ENCODE measurements around the gene PCED1B. TPM values are rescaled to one million over a fixed set of nuclear protein-coding genes. Genes with fewer than 3 reads are reported as not detected.

PCED1B gene
- total and polyA plus RNA-seq, 2 experiments from 2014 or later: 5.1 to 6.6 TPM

DNA sequence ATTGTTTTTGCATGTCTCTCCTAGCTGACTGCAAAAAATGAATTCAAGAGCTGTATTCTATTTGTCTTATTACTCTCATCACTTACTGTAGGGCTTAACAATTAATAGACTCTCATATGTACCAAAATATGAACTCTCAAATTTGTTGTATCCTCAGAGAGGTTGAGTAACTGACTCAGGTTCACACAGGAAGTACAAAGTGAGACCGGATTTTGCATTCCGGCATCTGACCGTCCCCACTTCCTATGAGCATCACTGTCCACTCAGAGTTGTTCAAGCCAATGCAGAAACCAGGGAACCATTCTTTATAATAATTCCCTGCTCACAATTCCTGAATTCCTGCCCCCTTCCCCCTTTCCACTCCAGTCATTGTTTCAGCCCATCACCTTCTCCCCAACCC lies 113.6 kb downstream of the PCED1B start:
- Histone ChIP-seq H2AFZ (no peak overlapping the region), H3K4me3 (no peak overlapping the region), H3K36me3 (ENCODE audit: insufficient read depth) (no peaks in the 10 kb centered on the region), H3F3A (replicated peaks; ENCODE audit: low read depth) (no peaks in the 10 kb centered on the region), H3K27me3 (ENCODE audit: insufficient read depth) (no peaks in the 10 kb centered on the region), H3K4me2 (no peak overlapping the region), H3K4me1 (ENCODE audit: insufficient read depth) (peaks cover 5% of the 10 kb centered on the region), H3K9me2 (ENCODE audit: insufficient read depth) (peaks cover 4% of the 10 kb centered on the region; the same call in 1 of the 2 replicates), H4K20me1 (replicated peaks; ENCODE audit: insufficient read depth) (no peaks in the 10 kb centered on the region), H3K27ac (ENCODE audit: low read depth) (no peak overlapping the region), H3K79me2 (replicated peaks; ENCODE audit: insufficient read depth) (no peaks in the 10 kb centered on the region)
- TF ChIP-seq POLR2AphosphoS5 (IDR thresholded peaks at IDR 0.05; ENCODE audit: low read depth): no peak
- TF ChIP-seq, protein P1, sequence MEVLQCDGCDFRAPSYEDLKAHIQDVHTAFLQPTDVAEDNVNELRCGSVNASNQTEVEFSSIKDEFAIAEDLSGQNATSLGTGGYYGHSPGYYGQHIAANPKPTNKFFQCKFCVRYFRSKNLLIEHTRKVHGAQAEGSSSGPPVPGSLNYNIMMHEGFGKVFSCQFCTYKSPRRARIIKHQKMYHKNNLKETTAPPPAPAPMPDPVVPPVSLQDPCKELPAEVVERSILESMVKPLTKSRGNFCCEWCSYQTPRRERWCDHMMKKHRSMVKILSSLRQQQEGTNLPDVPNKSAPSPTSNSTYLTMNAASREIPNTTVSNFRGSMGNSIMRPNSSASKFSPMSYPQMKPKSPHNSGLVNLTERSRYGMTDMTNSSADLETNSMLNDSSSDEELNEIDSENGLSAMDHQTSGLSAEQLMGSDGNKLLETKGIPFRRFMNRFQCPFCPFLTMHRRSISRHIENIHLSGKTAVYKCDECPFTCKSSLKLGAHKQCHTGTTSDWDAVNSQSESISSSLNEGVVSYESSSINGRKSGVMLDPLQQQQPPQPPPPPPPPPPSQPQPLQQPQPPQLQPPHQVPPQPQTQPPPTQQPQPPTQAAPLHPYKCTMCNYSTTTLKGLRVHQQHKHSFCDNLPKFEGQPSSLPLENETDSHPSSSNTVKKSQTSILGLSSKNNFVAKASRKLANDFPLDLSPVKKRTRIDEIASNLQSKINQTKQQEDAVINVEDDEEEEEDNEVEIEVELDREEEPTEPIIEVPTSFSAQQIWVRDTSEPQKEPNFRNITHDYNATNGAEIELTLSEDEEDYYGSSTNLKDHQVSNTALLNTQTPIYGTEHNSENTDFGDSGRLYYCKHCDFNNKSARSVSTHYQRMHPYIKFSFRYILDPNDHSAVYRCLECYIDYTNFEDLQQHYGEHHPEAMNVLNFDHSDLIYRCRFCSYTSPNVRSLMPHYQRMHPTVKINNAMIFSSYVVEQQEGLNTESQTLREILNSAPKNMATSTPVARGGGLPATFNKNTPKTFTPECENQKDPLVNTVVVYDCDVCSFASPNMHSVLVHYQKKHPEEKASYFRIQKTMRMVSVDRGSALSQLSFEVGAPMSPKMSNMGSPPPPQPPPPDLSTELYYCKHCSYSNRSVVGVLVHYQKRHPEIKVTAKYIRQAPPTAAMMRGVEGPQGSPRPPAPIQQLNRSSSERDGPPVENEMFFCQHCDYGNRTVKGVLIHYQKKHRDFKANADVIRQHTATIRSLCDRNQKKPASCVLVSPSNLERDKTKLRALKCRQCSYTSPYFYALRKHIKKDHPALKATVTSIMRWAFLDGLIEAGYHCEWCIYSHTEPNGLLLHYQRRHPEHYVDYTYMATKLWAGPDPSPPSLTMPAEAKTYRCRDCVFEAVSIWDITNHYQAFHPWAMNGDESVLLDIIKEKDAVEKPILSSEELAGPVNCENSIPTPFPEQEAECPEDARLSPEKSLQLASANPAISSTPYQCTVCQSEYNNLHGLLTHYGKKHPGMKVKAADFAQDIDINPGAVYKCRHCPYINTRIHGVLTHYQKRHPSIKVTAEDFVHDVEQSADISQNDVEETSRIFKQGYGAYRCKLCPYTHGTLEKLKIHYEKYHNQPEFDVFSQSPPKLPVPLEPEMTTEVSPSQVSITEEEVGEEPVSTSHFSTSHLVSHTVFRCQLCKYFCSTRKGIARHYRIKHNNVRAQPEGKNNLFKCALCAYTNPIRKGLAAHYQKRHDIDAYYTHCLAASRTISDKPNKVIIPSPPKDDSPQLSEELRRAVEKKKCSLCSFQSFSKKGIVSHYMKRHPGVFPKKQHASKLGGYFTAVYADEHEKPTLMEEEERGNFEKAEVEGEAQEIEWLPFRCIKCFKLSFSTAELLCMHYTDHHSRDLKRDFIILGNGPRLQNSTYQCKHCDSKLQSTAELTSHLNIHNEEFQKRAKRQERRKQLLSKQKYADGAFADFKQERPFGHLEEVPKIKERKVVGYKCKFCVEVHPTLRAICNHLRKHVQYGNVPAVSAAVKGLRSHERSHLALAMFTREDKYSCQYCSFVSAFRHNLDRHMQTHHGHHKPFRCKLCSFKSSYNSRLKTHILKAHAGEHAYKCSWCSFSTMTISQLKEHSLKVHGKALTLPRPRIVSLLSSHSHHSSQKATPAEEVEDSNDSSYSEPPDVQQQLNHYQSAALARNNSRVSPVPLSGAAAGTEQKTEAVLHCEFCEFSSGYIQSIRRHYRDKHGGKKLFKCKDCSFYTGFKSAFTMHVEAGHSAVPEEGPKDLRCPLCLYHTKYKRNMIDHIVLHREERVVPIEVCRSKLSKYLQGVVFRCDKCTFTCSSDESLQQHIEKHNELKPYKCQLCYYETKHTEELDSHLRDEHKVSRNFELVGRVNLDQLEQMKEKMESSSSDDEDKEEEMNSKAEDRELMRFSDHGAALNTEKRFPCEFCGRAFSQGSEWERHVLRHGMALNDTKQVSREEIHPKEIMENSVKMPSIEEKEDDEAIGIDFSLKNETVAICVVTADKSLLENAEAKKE (CRISPR knock-in tag; IDR thresholded peaks at IDR 0.05): no peak
- TF ChIP-seq, protein P2, sequence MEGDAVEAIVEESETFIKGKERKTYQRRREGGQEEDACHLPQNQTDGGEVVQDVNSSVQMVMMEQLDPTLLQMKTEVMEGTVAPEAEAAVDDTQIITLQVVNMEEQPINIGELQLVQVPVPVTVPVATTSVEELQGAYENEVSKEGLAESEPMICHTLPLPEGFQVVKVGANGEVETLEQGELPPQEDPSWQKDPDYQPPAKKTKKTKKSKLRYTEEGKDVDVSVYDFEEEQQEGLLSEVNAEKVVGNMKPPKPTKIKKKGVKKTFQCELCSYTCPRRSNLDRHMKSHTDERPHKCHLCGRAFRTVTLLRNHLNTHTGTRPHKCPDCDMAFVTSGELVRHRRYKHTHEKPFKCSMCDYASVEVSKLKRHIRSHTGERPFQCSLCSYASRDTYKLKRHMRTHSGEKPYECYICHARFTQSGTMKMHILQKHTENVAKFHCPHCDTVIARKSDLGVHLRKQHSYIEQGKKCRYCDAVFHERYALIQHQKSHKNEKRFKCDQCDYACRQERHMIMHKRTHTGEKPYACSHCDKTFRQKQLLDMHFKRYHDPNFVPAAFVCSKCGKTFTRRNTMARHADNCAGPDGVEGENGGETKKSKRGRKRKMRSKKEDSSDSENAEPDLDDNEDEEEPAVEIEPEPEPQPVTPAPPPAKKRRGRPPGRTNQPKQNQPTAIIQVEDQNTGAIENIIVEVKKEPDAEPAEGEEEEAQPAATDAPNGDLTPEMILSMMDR (conservative IDR thresholded peaks at IDR 0.05; ENCODE audit: low read depth in 2 of 2): no peak
- Mint-ChIP-seq H3K4me3 (no peak overlapping the region), H3K9me3 (no peaks in the 10 kb centered on the region), H3K36me3 (ENCODE audit: low read depth) (no peaks in the 10 kb centered on the region), H3K27me3 (ENCODE audit: insufficient read depth, low read depth, poor library complexity) (peaks cover 11% of the 10 kb centered on the region), H3K4me1 (peaks cover 46% of the 10 kb centered on the region), H3K27ac (peak overlapping the region; percentile 61)
- ATAC-seq: no peak
- no peak for DNase-seq (ENCODE audit: low spot score)

DNA sequence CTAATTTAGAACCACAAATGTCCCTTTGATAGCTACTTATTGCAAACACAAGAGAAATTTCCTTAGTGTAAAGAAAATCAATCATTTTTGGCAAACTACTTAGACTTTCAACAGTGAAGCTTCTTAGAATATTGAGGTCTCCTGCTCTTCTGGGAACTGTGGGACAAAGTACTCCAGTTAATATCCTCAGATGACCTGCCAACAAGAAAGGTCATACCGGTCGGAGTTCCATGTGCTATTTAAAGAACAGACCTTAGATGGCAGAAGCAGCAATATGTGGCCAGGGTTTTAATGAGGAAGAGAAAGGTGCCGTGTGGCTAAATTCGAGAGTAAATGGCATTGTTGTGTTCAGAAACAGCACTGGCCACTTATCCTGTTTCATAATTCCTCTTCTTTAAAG lies 115.1 kb downstream of the PCED1B start:
- DNase-seq (ENCODE audit: low spot score): no peak
- Histone ChIP-seq H3K36me3 (ENCODE audit: insufficient read depth) (no peaks in the 10 kb centered on the region), H3K27ac (ENCODE audit: low read depth) (no peak overlapping the region), H3K9me2 (ENCODE audit: insufficient read depth) (no peaks in the 10 kb centered on the region), H3K4me2 (no peak overlapping the region), H2AFZ (no peak overlapping the region), H3F3A (replicated peaks; ENCODE audit: low read depth) (no peaks in the 10 kb centered on the region), H3K4me3 (no peak overlapping the region), H4K20me1 (replicated peaks; ENCODE audit: insufficient read depth) (no peaks in the 10 kb centered on the region), H3K79me2 (replicated peaks; ENCODE audit: insufficient read depth) (no peaks in the 10 kb centered on the region), H3K27me3 (ENCODE audit: insufficient read depth) (no peaks in the 10 kb centered on the region), H3K4me1 (ENCODE audit: insufficient read depth) (peaks cover 5% of the 10 kb centered on the region)
- peaks cover 45% of the 10 kb centered on the region for H3K4me1 Mint-ChIP-seq
- ATAC-seq: no peak; the same call in 2 of the 3 replicates
- H3K27ac Mint-ChIP-seq: no peak overlapping the region
- no peaks in the 10 kb centered on the region for H3K9me3 Mint-ChIP-seq
- H3K36me3 Mint-ChIP-seq (ENCODE audit: low read depth): no peaks in the 10 kb centered on the region
- H3K27me3 Mint-ChIP-seq (ENCODE audit: insufficient read depth, low read depth, poor library complexity): peaks cover 12% of the 10 kb centered on the region
- no peak overlapping the region for H3K4me3 Mint-ChIP-seq
- TF ChIP-seq EZH2 (IDR thresholded peaks at IDR 0.05; ENCODE audit: low read depth, unreplicated experiment): no peak
- TF ChIP-seq, protein P2 (conservative IDR thresholded peaks at IDR 0.05; ENCODE audit: low read depth in 2 of 2): peak in 1 of 2 experiments; percentile 17; a peak in 2 of 4 replicates

Data from GM23338 (cell line).